ENCODE results near the gene PUS3. TPM values are rescaled to one million over a fixed set of nuclear protein-coding genes. Genes with fewer than 3 reads are reported as not detected.
A peak's percentile ranks its signal among the peaks of the same experiment; 100 is the strongest.

PUS3 gene
- total RNA-seq, 4 donors from 2014 or later = 0.60 to 8.7 (median 4.1) TPM

GRCh38 chr11:125883375-125883774 is 19.6 kb downstream of the PUS3 start:
- Histone ChIP-seq H3K36me3 (no peaks in the 10 kb centered on the region), H3K4me3 (no peak overlapping the region), H3K4me1 (peaks cover 0 to 7% (median 4%) of the 10 kb centered on the region in 4 donors), H3K9me3 (no peaks in the 10 kb centered on the region), H3K27me3 (no peaks in the 10 kb centered on the region), H3K27ac (no peak overlapping the region)
- WGBS, 2 donors (ENCODE audit: low coverage in 1 of 2) = 65 to 80% methylated on average over 1 to 8 of the region's 8 CpGs
- in situ Hi-C loops (cut with MboI; ENCODE audit: low pct_ligation_motif_present in 1 of 4, low pct_unique_long_range_greater_than_20kb in 1 of 4, low sequenced_read_pairs in 3 of 4) = loop anchor here in 1 of 4 donors (25.0 kb wide), 1 partner anchor 271 kb away; no protein-coding TSS in a partner anchor
- TF ChIP-seq EP300 (IDR thresholded peaks at IDR 0.05; ENCODE audit: low read depth) (no peak), POLR2AphosphoS5 (IDR thresholded peaks at IDR 0.05) (no peak), POLR2A (IDR thresholded peaks at IDR 0.05) (no peak)
- TF ChIP-seq, protein P1, sequence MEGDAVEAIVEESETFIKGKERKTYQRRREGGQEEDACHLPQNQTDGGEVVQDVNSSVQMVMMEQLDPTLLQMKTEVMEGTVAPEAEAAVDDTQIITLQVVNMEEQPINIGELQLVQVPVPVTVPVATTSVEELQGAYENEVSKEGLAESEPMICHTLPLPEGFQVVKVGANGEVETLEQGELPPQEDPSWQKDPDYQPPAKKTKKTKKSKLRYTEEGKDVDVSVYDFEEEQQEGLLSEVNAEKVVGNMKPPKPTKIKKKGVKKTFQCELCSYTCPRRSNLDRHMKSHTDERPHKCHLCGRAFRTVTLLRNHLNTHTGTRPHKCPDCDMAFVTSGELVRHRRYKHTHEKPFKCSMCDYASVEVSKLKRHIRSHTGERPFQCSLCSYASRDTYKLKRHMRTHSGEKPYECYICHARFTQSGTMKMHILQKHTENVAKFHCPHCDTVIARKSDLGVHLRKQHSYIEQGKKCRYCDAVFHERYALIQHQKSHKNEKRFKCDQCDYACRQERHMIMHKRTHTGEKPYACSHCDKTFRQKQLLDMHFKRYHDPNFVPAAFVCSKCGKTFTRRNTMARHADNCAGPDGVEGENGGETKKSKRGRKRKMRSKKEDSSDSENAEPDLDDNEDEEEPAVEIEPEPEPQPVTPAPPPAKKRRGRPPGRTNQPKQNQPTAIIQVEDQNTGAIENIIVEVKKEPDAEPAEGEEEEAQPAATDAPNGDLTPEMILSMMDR (IDR thresholded peaks at IDR 0.05) = no peak
- no peak for DNase-seq
- intact Hi-C loops (cut with DNase I; ENCODE audit: low total_unique reads) = no loop called here

DNA sequence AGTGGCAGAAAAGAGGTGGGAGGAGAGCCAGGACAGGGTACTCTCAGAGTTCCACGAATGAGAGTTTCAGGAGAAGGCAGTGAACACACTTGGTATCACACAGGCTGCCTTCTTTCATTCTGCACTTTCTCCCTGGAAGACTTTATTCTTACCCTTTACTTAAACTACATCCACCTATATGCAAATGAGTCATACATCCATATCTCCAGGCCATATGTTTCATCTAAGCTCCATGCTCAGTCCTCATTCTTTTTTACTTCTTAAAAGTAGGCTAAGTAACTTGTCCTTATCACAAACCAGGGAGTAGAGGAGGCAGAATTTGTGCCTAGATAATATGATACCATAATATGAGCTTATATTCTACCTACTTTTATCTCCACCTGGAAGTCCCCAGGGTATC is 21.7 kb downstream of the PUS3 start:
- Histone ChIP-seq H3K9me3 (no peaks in the 10 kb centered on the region), H3K36me3 (no peaks in the 10 kb centered on the region), H3K27ac (no peak overlapping the region), H3K27me3 (no peaks in the 10 kb centered on the region), H3K4me1 (no peaks in the 10 kb centered on the region), H3K4me3 (no peak overlapping the region)
- DNase-seq = no peak
- 76% methylated on average over 1 of the region's 1 CpG; no CpG with 5 or more reads in 1 of the 2 donors for WGBS, 2 donors (ENCODE audit: low coverage in 1 of 2)
- intact Hi-C loops (cut with DNase I; ENCODE audit: low total_unique reads) (no loop called here), in situ Hi-C loops (cut with MboI; ENCODE audit: low pct_ligation_motif_present in 1 of 4, low pct_unique_long_range_greater_than_20kb in 1 of 4, low sequenced_read_pairs in 3 of 4) (loop anchor here in 1 of 4 donors (25.0 kb wide), 1 partner anchor 269 kb away; no protein-coding TSS in a partner anchor)
- TF ChIP-seq, protein P1 (IDR thresholded peaks at IDR 0.05) = no peak
- TF ChIP-seq EP300 (IDR thresholded peaks at IDR 0.05; ENCODE audit: low read depth) = no peak
- no peak for TF ChIP-seq POLR2AphosphoS5 (IDR thresholded peaks at IDR 0.05)
- TF ChIP-seq POLR2A (IDR thresholded peaks at IDR 0.05) = no peak

- in situ Hi-C loops (cut with MboI; ENCODE audit: low pct_ligation_motif_present in 1 of 4, low pct_unique_long_range_greater_than_20kb in 1 of 4, low sequenced_read_pairs in 3 of 4) (loop anchor here in 1 of 4 donors (25.0 kb wide), 1 partner anchor 262 kb away; no protein-coding TSS in a partner anchor), intact Hi-C loops (cut with DNase I; ENCODE audit: low total_unique reads) (loop anchor here (5.0 kb wide), 1 partner anchor 307 kb away; the partner anchor contains the start of gene EI24)
- TF ChIP-seq, protein P1 (IDR thresholded peaks at IDR 0.05) = peak; percentile 64 to 73 (median 69)
- no peak for TF ChIP-seq POLR2AphosphoS5 (IDR thresholded peaks at IDR 0.05)
- Histone ChIP-seq H3K4me1 (no peaks in the 10 kb centered on the region), H3K27ac (no peak overlapping the region), H3K9me3 (no peaks in the 10 kb centered on the region), H3K4me3 (no peak overlapping the region), H3K36me3 (no peaks in the 10 kb centered on the region), H3K27me3 (no peaks in the 10 kb centered on the region)
- peak; percentile 49 for DNase-seq
- WGBS, 2 donors (ENCODE audit: low coverage in 1 of 2) = 13 to 14% methylated on average over 1 to 8 of the region's 8 CpGs
Measured at GRCh38 chr11:125874556-125875124, 28.4 kb downstream of the PUS3 start.

DNA sequence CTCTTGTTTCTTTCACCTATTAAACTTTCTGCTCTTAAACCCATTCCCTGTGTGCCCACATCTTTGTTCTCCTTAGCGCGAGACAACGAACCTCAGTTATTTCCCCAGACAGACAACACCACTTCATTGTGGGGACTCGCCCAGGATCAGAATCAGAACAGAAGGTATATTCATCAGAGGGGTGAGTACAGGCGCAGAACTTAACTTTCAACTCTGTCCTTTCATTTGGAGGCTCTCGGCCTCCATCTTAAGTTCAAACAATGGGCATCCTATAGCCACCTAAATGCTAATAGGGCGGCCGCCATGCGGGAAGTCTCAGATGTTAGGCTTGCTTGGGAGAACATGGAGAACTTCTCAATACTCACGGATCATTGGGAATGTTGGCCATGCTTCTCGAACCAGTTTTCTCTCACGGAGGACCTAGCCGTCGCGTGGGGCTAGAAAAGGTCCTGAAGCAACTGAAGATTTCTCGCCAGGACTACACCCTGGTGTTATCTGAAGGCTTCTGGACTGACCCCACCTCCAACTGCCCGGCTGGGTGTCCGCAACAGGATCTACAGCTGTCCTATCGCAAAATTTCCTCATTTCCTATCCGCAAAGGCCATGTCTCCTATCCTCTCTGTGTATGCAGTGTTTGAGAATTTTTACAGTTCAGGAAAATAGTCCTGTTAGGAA is 29.0 kb downstream of the PUS3 start:
- Histone ChIP-seq H3K27ac (no peak overlapping the region), H3K9me3 (no peaks in the 10 kb centered on the region), H3K4me3 (no peak overlapping the region), H3K27me3 (no peaks in the 10 kb centered on the region), H3K36me3 (no peaks in the 10 kb centered on the region), H3K4me1 (no peaks in the 10 kb centered on the region)
- in situ Hi-C loops (cut with MboI; ENCODE audit: low pct_ligation_motif_present in 1 of 4, low pct_unique_long_range_greater_than_20kb in 1 of 4, low sequenced_read_pairs in 3 of 4) (no loop called here), intact Hi-C loops (cut with DNase I; ENCODE audit: low total_unique reads) (loop anchor here (5.0 kb wide), 1 partner anchor 307 kb away; the partner anchor contains the start of gene EI24)
- TF ChIP-seq EP300 (IDR thresholded peaks at IDR 0.05; ENCODE audit: low read depth) (no peak), POLR2A (IDR thresholded peaks at IDR 0.05) (no peak), POLR2AphosphoS5 (IDR thresholded peaks at IDR 0.05) (no peak)
- TF ChIP-seq, protein P1 (IDR thresholded peaks at IDR 0.05) = no peak
- no peak for DNase-seq
- 81% methylated on average over 19 of the region's 20 CpGs; no CpG with 5 or more reads in 1 of the 2 donors for WGBS, 2 donors (ENCODE audit: low coverage in 1 of 2)

Data from transverse colon (tissue), 4 donors.